Right renal cortex interstitium (tissue), 3 donors: ENCODE measurements around the gene ENOX1. TPM values are rescaled to one million over a fixed set of nuclear protein-coding genes. Genes with fewer than 3 reads are reported as not detected.
"Not testable (repeated sequence)": the region's sequence is repeated elsewhere in the genome, so short reads cannot be mapped to it uniquely, and the experiment has no call there.

ENCODE experiments used
- DNase-seq, 3 donors: peaks; one replicate each; pipeline ENCODE4 v3.0.0-alpha.2; 2013; ENCODE audit warnings: low read depth in 3 of 3, low spot score in 2 of 3
- polyA plus RNA-seq, 3 donors: library from polyadenylated mRNA; unstranded; fragments of 120-200 nt; gene quantifications; one replicate each; pipeline ENCODE4 v1.2.1, GENCODE V29; 2013; ENCODE audit not compliant: insufficient read length in 3 of 3

Gene ENOX1
- polyA plus RNA-seq, 3 donors, result 8.8 to 11.9 (median 11.1) TPM

- DNase-seq, result no peak
Measured at GRCh38 chr13:43193789-43194420, 592.9 kb downstream of the ENOX1 start.

GRCh38 chr13:43191546-43191945 lies 595.2 kb downstream of the ENOX1 start:
- no peak for DNase-seq

GRCh38 chr13:43185226-43185625 lies 601.5 kb downstream of the ENOX1 start:
- no peak for DNase-seq

- no peak for DNase-seq
Measured at GRCh38 chr13:43180837-43181236, 605.9 kb downstream of the ENOX1 start.

- DNase-seq, result no peak
Measured at GRCh38 chr13:43180036-43180660, 606.6 kb downstream of the ENOX1 start.

DNA sequence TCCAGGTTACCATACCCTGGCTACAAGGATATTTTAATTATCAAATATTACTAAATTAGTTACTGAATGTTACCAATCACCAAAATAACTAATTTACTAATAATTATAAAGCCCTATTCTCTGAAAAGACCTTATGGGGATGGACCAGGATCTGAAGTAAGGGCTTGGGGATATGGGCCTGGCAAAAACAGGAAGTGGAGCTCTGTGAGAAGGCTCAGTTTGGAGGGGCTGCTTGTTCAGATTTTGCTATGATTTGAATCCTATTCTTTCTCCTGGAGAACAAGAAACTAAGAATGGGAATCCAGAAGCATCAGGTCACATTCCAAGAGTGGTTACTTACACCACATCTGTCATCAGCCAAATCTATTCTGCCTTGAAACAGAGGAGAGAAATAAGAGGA lies 615.3 kb downstream of the ENOX1 start:
- no peak for DNase-seq

- no peak for DNase-seq
Measured at GRCh38 chr13:43170506-43170905, 616.3 kb downstream of the ENOX1 start.

GRCh38 chr13:43168434-43168833 lies 618.3 kb downstream of the ENOX1 start:
- not testable (repeated sequence) for DNase-seq

DNA sequence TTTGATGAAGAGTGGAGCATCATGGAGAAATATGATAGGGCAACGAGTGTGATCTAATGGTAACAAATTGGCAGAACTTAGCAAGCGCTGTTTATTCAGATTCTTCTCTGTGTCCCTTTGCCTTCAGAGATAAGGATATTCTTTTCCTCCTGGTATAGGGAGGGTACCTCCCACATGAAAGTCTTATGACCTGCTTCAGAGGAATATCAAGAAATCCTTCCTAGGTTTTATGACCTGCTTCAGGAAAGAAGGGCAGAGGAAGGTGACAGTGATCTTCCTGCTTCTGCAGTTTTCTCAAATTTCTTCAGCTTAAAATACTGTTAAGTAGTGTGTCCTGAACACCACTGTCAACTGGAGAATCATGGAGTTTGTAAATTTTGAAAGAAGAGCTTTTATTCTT lies 619.0 kb downstream of the ENOX1 start:
- no peak for DNase-seq

GRCh38 chr13:43166644-43167457 lies 619.9 kb downstream of the ENOX1 start:
- no peak for DNase-seq

Other genes with a start within 250 kb of the ENOX1 start
- 10 to 100 TPM in 2 of 3 donors, 1 to 10 TPM in 1; 9.7 to 15.6 (median 12.2) TPM for gene CCDC122, start 92.8 kb upstream of the ENOX1 start, polyA plus RNA-seq
- 1 to 10 TPM; 4.0 to 4.6 (median 4.1) TPM for gene LACC1, start 92.9 kb upstream of the ENOX1 start, polyA plus RNA-seq